Body of pancreas (tissue), 4 donors: ENCODE measurements around the gene ATXN10. TPM values are rescaled to one million over a fixed set of nuclear protein-coding genes. Genes with fewer than 3 reads are reported as not detected.

Source experiments
- ATAC-seq: fragments of 150-250 bp; one replicate; pipeline ENCODE4 v1.9.1; 2016
- DNase-seq, 4 donors: peaks; one replicate each; pipeline ENCODE4 v3.0.0-alpha.2; 2019
- H3K27ac ChIP-seq, 4 donors: fragments of 200-600 bp; sonication (generic); 1 replicate in 3 of 4; 2 replicates in 1 of 4; pipeline versions ENCODE4 v1.5.1 to v1.6.1; 2016 to 2019; ENCODE audit warnings: mild to moderate bottlenecking in 1 of 4, mixed read lengths in 1 of 4, moderate library complexity in 1 of 4
- H3K27me3 ChIP-seq, 2 donors: fragments of 200-600 bp; sonication (generic); one replicate each; pipeline ENCODE4 v1.6.0; 2016; ENCODE audit warnings: mild to moderate bottlenecking in 1 of 2
- H3K36me3 ChIP-seq, 2 donors: fragments of 200-600 bp; sonication (generic); replicated peaks in 1 of 2; 2 replicates each; pipeline ENCODE4 v1.5.1; 2016; ENCODE audit warnings: low read depth in 2 of 2; ENCODE audit not compliant: insufficient read depth in 1 of 2
- H3K4me1 ChIP-seq: fragments of 200-600 bp; sonication (generic); one replicate; pipeline ENCODE4 v1.6.0; 2016
- H3K4me3 ChIP-seq, 2 donors: fragments of 200-600 bp; sonication (generic); 1 replicate in 1 of 2; 2 replicates in 1 of 2; pipeline ENCODE4 v1.5.1; 2016 to 2019
- H3K9me3 ChIP-seq, 3 donors: fragments of 200-600 bp; sonication (generic); 1 replicate in 2 of 3; 2 replicates in 1 of 3; pipeline ENCODE4 v1.5.1; 2016
- CTCF ChIP-seq, 7 experiments: fragments of 450-650 bp in 4 of 7; fragments of 200-600 bp in 3 of 7; sonication (generic) in 3 of 7; IDR thresholded peaks; one replicate each; pipeline ENCODE4 v1.5.1; 2016 to 2019; ENCODE audit warnings: antibody characterized with exemption in 7 of 7
- POLR2A ChIP-seq, 3 donors: fragments of 450-650 bp; IDR thresholded peaks; one replicate each; pipeline ENCODE4 v1.6.1; 2016; ENCODE audit warnings: antibody characterized with exemption in 3 of 3, mild to moderate bottlenecking in 2 of 3
- WGBS, 2 donors: methylation state at CpG; one replicate each; pipeline ENCODE4 v1.1.5; 2017; 5-methylcytosine and 5-hydroxymethylcytosine counted together
- intact Hi-C: fragments of 100-400 bp; cut with DNase I; formaldehyde crosslinking; loops from one replicate; pipeline ENCODE4 v1.15.1; 2023
- total RNA-seq, 2 donors: library from RNA; depleted of rRNA; stranded (reverse); fragments of >200 nt; gene quantifications; one replicate each; pipeline ENCODE4 v1.1.0, GENCODE V29; 2016

ATXN10 gene
- total RNA-seq, 2 donors from 2014 or later = 61.6 to 69.8 TPM

GRCh38 chr22:45885941-45886395, 214.3 kb downstream of the ATXN10 start:
- Histone ChIP-seq H3K36me3 (no peaks in the 10 kb centered on the region), H3K4me3 (no peak overlapping the region), H3K9me3 (no peaks in the 10 kb centered on the region), H3K27me3 (no peaks in the 10 kb centered on the region), H3K4me1 (peaks cover 8% of the 10 kb centered on the region), H3K27ac (no peak overlapping the region)
- TF ChIP-seq POLR2A (IDR thresholded peaks at IDR 0.05) (no peak), CTCF (IDR thresholded peaks at IDR 0.05) (no peak)
- DNase-seq = peak in 2 of 4 donors; percentile 3 to 8
- ATAC-seq = no peak
- intact Hi-C loops = no loop called here
- 64 to 70% methylated on average over 2 to 21 of the region's 21 CpGs for WGBS, 2 donors

GRCh38 chr22:45886540-45886939, 214.9 kb downstream of the ATXN10 start:
- Histone ChIP-seq H3K4me1 (peaks cover 8% of the 10 kb centered on the region), H3K36me3 (no peaks in the 10 kb centered on the region), H3K27ac (no peak overlapping the region), H3K27me3 (no peaks in the 10 kb centered on the region), H3K4me3 (no peak overlapping the region), H3K9me3 (no peaks in the 10 kb centered on the region)
- 83 to 89% methylated on average over 7 of the region's 7 CpGs for WGBS, 2 donors
- ATAC-seq (no peak), DNase-seq (no peak)
- intact Hi-C loops = no loop called here
- TF ChIP-seq POLR2A (IDR thresholded peaks at IDR 0.05) = no peak

GRCh38 chr22:45887202-45888131, 215.8 kb downstream of the ATXN10 start:
- Histone ChIP-seq H3K4me3 (no peak overlapping the region), H3K27me3 (no peaks in the 10 kb centered on the region), H3K36me3 (no peaks in the 10 kb centered on the region), H3K9me3 (no peaks in the 10 kb centered on the region), H3K4me1 (peaks cover 8% of the 10 kb centered on the region), H3K27ac (peak overlapping the region in 1 of 4 donors; percentile 44)
- WGBS, 2 donors = 57 to 71% methylated on average over 13 to 21 of the region's 22 CpGs
- TF ChIP-seq POLR2A (IDR thresholded peaks at IDR 0.05) (no peak), CTCF (IDR thresholded peaks at IDR 0.05) (peak in 3 of 7 experiments; percentile 11 to 27 (median 16))
- DNase-seq (peak; percentile 67 to 85 (median 82)), ATAC-seq (peak; percentile 86)
- intact Hi-C loops = no loop called here

- ATAC-seq (no peak), DNase-seq (no peak)
- 88 to 90% methylated on average over 24 to 26 of the region's 27 CpGs for WGBS, 2 donors
- no peak for TF ChIP-seq CTCF (IDR thresholded peaks at IDR 0.05)
- TF ChIP-seq POLR2A (IDR thresholded peaks at IDR 0.05) = no peak
- H3K4me3 ChIP-seq = no peak overlapping the region
- no peaks in the 10 kb centered on the region for H3K27me3 ChIP-seq
- peaks cover 8% of the 10 kb centered on the region for H3K4me1 ChIP-seq
- H3K9me3 ChIP-seq = no peaks in the 10 kb centered on the region
- no peaks in the 10 kb centered on the region for H3K36me3 ChIP-seq
- intact Hi-C loops = no loop called here
- peak overlapping the region in 1 of 4 donors; percentile 44 for H3K27ac ChIP-seq
These were observed 216.8 kb downstream of the ATXN10 start for GRCh38 chr22:45888221-45889092.

- TF ChIP-seq POLR2A (IDR thresholded peaks at IDR 0.05) (no peak), CTCF (IDR thresholded peaks at IDR 0.05) (no peak)
- no peaks in the 10 kb centered on the region for H3K9me3 ChIP-seq
- DNase-seq (no peak), ATAC-seq (no peak)
- intact Hi-C loops = no loop called here
- no peaks in the 10 kb centered on the region for H3K27me3 ChIP-seq
- no peak overlapping the region for H3K4me3 ChIP-seq
- H3K36me3 ChIP-seq = no peaks in the 10 kb centered on the region
- WGBS, 2 donors = 78% methylated on average over 10 of the region's 10 CpGs; no CpG with 5 or more reads in 1 of the 2 donors
- peaks cover 8% of the 10 kb centered on the region for H3K4me1 ChIP-seq
- no peak overlapping the region for H3K27ac ChIP-seq
These were observed 217.5 kb downstream of the ATXN10 start for GRCh38 chr22:45889093-45889538.
